Stimulated activated CD8-positive, alpha-beta memory T cell treated with anti-CD3 and anti-CD28 coated beads, Interleukin-15, amount 100 ng/mL, for 1 hour (primary cell): ENCODE measurements around the gene OOSP2.
"Not testable (repeated sequence)": the region's sequence is repeated elsewhere in the genome, so short reads cannot be mapped to it uniquely, and the experiment has no call there.

Experiments used
- DNase-seq: peaks from one replicate; pipeline ENCODE4 v3.0.0-alpha.2; 2020; ENCODE audit warnings: low read depth

Gene OOSP2, protein sequence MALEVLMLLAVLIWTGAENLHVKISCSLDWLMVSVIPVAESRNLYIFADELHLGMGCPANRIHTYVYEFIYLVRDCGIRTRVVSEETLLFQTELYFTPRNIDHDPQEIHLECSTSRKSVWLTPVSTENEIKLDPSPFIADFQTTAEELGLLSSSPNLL

DNA sequence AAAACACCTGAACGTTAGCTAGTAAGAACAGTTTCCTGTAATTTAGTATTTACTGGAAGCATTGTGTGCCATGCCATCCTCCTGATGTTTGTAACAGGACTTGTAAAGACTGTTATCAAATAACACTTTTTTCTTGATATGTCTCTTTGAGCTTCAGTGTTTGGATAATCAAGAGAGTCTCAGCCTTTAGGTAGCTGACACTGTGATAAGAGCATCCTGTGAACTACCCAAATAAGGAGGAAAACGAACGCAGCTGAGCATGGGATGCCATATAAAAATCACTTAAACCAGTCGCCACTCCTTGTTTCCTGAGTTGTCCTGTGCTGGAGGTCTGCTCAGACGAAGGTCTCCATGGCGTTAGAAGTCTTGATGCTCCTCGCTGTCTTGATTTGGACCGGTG lies at the start of gene OOSP2:
Gene OOSP2 (plus strand): TSS at position 301 of the 400 bp plus-strand sequence. CDS start 51 bp downstream, at position 352.
- DNase-seq, result no peak

DNA sequence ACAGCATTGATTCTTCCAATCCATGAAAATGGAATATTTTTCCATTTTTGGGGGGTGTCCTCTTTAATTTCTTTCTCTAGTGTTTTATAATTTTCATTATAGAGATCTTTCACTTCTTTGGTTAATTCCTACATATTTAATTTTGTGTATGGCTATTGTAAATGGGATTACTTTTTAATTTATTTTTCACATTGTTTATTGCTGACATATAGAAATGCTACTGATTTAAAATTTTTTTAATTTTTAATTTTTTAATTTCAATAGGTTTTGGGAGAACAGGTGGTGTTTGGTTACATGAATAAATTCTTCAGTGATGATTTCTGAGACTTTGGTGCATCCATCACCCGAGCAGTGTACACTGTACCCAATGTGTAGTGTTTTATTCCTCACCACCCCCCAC lies 49.8 kb upstream of the OOSP2 start:
- no peak for DNase-seq

DNA sequence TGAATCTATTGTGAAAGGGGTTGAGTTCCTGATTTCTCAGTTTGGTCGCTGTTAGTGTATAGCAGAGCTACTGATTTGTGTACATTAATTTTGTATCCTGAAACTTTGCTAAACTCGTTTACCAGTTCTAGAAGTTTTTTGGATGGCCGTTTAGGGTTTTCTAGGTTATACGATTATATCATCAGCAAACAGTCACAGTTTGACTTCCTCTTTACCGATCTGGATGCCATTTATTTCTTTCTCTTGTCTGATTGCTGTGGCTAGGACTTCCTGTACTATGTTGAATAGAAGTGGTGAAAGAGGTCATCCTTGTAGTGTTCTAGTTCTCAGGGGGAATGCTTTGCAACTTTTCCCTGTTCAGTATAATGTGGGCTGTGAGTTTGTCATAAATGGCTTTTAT lies 47.8 kb upstream of the OOSP2 start:
- DNase-seq, result no peak

DNA sequence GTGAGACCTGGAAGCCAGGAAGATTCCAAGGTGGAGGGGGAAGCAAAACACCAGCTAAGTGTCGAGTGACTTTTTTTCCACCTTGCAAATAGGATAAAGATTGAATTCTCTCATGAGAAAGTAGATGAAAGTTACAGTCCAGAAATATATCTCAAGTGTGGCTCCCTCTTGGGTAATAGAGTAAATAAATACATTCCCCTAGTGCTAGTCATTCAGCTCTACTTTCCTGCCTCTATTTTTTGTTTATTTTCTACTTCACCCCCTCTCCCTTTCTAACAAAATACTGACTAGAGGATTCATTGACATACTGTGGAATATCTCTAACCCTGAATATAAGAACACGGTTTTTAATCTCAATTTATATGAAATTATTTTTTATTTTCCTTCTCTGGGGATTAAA lies 42.4 kb upstream of the OOSP2 start:
- DNase-seq, result no peak

DNA sequence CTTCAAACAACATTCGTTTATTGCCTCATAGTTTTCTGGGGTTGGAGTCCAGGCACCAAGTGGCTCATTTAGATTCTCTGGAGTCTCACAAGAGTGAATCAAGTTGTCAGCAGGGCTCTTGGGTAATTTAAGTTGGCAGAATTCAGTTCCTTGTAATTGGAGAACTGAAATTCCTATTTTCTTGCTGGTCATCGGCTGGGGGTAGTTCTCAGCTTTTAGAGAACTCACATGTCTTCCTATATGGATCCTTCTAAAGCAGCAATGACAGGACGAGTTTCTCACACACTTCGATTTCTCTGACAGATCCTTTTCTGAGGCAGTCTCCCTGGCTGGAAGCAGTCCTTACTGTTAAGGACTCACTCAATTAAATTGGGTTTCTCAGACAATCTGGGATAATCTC lies 40.5 kb upstream of the OOSP2 start:
- DNase-seq, result no peak

DNA sequence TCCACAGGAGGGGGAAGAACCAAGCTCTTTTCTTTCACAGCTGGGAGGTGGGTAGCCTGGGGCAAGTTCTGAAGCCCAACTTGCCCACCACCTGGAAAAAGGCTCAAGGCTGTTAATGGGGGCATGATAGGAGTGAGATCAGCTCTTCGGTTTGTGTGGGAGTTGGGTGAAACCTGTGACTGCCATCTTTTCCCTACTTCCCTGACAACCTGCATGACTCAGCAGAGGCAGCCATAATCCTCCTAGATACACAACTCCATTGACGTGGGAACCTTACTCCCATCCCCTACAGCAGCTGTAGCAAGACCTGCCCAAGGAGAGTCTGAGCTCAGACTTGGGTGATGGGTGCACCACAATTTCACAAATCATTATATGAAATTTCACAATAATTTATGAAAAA lies 36.5 kb upstream of the OOSP2 start:
- no peak for DNase-seq

DNA sequence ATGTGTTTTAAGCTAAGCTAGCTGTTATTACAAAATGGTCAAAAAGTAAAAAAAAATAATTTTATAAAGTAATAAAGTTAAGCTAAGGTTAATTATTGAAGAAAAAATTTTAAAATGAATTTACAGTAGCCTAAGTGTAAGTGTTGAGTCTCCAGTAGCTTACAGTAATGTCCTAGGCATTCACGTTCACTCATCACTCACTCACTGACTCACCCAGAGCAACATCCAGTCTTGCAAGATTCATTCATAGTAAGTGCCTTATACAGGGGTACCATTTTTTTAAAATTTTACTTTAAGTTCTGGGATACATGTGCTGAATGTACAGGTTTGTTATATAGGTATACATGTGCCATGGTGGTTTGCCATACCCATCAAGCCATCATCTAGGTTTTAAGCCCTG lies 34.8 kb upstream of the OOSP2 start:
- DNase-seq, result no peak

DNA sequence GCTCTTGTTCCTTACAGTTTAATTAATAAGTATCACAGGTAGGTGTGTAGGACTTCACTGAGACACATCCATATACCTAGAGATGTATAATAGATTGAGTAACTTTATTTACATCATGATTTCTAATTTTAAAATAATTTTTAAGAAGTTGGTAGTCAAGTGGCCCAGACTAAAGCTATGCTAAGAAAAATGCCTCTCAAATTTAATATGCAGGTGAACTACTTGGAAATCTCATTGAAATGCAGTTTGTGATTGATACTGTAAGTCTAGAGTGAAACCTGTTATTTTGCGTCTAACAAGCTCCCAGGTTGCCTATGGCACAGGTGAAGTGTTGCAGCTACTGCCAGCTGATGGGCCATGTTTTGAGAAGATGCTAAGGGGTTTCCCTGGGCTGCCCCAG lies 23.3 kb upstream of the OOSP2 start, which contains the start of gene OOSP4B:
Gene OOSP4B (plus strand): TSS at position 301 of the 400 bp plus-strand sequence.
- no peak for DNase-seq

DNA sequence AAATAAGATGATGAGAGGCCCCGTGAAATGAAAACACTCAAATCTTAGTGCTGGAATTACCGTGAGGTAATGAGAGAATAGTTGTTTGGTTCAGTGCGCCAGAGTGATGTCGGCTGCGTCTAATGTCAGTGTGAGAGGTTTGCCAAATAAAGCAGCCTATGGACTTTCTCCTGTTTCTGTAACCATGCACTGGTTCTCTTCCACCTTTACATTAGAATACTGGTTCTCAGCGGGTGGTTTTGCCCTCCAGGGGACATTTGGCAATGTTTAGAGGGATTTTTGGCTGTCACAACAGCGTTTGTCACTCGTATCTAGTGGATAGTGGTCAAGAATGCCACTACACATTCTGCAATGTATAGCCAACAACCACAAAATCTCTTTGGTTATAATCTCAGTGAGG lies 22.2 kb upstream of the OOSP2 start:
- DNase-seq, result no peak

DNA sequence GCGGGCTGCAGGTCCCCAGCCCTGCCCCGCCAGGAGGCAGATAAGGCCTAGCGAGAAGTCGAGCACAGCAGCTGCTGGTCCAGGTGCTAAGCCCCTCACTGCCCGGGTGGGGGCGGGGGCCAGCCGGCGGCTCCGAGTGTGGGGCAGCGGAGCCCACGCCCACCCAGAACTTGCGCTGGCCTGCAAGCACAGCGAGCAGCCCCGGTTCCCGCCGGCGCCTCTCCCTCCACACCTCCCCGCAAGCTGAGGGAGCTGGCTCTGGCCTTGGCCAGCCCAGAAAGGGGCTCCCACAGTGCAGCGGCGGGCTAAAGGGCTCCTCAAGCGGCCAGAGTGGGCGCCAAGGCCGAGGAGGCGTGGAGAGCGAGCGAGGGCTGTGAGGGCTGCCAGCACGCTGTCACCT lies 19.8 kb upstream of the OOSP2 start:
- DNase-seq, result not testable (repeated sequence)

DNA sequence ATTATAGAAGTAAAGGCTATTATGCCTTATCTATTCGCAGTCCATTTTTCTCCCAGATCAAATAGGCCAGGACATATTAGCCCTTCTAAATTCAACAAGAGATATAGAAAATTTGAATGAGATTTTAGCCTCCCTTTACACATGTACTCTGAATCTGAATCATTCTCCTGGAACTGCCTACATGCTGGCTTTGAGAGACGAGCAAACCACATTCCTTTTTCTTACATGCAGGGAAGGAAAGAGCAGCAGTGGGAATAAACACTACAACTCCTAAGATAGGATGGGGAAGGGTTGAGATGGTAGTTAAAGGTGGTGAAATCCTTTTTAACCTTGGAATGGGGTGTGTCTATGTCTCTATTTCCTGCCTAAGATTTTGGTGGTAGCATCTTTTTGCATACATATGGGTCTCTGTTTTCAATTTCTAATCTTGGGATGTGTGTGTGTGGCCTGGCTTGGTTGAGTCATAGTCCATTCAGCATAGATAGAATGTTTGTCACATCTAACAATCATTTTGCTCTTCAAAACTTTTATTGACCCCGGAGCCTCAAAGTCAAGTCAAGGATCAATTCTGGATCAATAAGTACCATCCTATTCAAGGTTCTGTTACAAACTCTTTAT lies 11.1 kb upstream of the OOSP2 start:
- DNase-seq, result no peak

DNA sequence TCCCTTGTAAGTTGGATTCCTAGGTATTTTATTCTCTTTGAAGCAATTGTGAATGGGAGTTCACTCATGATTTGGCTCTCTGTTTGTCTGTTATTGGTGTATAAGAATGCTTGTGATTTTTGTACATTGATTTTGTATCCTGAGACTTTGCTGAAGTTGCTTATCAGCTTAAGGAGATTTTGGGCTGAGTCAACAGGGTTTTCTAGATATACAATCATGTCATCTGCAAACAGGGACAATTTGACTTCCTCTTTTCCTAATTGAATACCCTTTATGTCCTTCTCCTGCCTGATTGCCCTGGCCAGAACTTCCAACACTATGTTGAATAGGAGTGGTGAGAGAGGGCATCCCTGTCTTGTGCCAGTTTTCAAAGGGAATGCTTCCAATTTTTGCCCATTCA lies 10.2 kb downstream of the OOSP2 start:
- not testable (repeated sequence) for DNase-seq

DNA sequence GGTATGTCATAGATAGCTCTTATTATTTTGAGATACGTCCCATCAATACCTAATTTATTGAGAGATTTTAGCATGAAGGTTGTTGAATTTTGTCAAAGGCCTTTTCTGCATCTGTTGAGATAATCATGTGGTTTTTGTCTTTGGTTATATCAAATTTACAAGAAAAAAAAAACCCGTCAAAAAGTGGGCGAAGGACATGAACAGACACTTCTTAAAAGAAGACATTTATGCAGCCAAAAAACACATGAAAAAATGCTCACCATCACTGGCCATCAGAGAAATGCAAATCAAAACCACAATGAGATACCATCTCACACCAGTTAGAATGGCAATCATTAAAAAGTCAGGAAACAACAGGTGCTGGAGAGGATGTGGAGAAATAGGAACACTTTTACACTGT lies 10.6 kb downstream of the OOSP2 start:
- not testable (repeated sequence) for DNase-seq

DNA sequence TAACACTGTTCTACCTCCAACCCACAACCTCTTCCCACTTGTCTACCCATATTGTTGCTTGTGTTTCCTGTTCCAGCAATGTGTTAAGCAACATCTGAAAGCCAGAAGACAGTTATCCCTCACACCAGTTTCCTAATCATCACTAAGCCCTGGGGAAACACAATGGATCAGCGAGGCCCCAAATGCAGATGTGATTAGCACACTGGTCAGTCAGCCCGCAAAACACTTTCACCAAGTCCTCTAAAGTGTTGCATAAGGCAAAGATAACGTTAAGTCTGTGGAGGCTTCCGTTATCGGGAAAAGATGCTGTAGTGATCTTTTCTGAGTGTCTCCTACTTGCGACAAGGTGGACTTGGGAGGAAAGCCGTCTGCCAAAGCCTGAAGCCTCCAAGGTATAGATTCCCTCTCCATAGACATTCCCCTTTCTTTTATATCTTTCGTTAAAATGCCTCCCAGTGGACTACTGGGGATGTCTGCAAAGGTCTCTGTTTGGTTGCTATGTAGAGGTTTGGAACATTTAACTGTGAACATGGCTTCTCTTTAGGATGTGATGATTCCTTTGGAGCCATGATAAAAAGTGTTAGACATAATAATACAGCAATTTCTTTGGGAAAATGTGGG lies 16.2 kb downstream of the OOSP2 start, which contains the start of gene MS4A3:
Gene MS4A3 (plus strand): TSS at position 317 of the 621 bp plus-strand sequence. CDS start 4,496 bp downstream, outside the sequence.
- DNase-seq, result no peak

DNA sequence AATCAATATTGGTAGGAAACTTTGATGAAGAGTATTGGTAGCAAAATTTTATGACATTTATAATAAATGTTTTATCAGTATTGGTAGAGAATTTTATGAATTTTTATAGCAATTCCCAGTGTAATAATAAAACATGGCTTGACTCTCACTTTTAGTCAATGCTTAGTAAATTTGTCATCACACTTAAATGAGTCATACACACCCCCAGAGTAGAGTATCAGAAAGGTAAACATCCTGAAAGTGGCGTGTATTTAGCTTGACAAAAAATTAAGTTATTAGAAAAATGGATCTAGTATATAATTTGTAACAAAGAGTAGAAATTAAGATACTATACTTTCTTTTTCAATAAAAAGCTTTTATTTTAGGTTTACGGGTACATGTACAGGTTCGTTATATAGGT lies 18.8 kb downstream of the OOSP2 start:
- DNase-seq, result no peak

DNA sequence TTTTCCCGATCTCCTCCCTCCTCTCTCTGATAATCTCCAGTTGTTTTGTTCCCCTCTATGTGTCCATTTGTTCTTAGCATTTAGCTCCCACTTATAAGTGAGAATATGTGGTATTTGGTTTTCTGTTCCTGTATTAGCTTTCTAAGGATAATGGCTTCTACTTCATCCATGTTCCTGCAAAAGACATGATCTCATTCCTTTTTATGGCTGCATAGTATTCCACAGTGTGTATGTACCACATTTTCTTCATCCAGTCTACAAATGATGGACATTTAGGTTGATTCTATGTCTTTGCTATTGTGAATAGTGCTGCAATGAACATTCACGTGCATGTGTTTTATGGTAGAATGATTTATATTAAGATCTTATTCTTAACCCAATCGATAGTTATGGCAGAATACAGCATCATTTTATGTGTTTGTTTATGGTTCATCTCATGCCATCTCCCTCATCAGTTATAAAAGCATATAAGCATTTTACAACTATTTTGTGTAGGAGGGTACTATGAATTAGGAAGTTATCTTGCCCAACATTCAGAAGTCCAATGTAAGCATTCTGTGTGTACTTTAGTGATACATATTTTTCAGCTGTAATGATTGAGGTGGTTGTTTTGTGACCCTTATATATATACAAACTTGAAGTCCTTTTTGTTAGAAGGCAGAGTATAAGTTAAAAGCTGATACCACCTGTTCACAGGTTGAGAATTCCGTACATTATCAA lies 19.5 kb downstream of the OOSP2 start:
- DNase-seq, result no peak

DNA sequence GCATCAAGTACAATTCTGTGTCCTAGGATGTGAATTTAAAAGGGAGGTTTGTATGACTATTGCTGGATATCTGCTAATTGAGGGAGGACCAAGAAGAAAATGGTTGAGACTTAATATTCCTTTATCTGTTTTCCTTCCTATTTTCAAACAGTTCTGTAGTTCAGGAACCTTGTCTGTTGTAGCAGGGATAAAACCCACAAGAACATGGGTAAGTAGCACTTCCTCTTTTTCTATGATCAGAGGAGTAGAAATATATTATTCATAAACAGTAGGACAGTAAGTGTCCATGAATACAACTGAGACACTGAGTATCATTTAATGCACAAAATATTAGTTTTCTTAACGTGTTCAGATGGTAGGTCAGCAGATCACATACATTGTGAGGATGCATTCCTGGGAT lies 23.9 kb downstream of the OOSP2 start:
- DNase-seq, result no peak

DNA sequence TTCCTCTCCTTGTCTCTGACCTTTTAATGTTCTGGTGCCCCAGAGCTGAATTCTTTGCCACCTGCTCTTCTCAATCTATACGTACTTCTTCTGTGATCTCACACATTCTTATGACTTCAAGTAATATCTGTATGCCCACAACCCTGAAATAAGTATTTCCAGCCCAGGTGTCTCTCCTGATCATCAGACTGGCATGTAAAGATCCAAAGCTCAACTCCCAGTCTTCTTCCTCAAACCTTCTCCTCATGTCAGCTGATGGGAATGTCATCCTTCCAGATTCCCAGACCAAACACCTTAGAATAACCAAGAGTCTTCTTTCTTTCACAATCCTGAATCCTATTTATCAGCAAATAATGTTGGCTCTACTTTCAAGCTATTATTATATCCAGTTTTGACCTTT lies 25.6 kb downstream of the OOSP2 start:
- no peak for DNase-seq

DNA sequence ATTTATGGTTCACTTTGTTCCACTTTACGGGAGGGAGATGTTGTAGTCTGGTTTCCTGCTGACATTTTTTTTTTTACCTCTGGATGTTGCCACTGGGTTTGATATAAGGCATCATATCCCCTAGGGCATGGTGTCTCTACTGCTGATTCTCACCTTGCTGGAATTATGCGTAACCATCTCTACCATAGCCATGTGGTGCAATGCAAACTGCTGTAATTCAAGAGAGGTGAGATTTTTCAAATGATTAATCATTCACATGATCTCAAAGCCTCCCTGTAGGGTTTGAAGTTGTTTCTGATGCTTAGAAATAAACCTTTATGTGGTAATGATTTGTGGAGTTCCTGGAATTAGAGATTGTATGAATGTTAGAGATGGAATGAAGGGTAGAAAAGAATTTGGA lies 29.2 kb downstream of the OOSP2 start:
- DNase-seq, result no peak

DNA sequence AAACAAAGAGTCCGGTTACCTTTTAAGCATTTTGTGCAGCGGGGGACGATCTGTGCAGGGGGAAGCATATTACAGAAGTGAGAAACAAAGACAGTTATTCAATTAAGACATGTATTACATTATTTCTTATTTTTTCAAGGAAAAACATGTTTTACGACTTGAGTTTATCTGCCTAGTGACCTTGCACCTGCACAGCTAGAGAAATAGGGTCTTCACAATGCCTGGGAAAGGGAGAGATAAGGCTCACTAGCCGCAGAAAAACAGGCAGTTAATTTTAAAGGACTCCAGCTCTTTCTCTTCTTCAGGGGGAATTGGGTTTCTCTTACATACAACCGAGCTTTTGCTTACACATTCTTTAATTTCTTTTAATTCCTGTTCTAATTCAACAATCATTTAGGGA lies 31.4 kb downstream of the OOSP2 start:
- DNase-seq, result not testable (repeated sequence)

DNA sequence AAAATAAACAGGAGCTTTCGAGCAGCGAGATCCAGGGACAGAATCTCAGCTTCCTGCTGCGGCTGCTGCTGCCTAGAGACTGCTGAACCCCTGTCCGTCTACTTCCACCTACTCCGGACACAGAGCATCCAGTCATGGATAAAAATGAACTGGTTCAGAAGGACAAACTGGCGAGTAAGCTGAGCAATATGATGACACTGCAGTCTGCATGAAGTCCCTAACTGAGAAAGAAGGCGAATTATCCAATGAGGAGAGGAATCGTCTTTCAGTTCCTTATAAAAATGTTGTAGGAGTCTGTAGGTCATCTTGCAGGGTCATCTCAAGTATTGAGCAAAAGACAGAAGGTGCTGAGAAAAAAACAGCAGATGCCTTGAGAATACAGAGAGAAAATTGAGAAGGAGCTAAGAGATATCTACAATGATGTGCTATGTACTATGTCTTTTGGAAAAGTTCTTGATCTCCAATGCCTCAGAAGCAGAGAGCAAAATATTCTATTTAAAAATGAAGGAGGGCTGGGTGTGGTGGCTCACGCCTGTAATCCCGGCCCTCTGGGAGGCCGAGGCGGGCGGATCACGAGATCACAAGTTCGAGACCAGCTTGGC lies 37.1 kb downstream of the OOSP2 start:
- DNase-seq, result no peak

DNA sequence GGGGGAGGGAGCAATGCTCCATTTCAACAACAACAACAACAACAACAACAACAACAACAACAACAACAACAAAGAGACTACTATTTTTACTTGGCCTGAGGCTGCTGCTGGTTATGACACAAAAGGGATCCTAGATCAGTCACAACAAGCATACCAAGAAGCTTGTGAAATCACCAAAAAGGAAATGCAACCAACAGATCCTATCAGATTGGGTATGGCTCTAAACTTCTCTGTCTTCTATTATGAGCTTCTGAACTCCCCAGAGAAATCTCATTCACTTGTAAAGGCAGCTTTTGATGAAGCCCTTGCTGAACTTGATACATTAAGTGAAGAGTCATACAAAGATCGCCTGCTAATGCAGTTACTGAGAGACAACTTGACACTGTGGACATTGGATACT lies 37.8 kb downstream of the OOSP2 start:
- no peak for DNase-seq

DNA sequence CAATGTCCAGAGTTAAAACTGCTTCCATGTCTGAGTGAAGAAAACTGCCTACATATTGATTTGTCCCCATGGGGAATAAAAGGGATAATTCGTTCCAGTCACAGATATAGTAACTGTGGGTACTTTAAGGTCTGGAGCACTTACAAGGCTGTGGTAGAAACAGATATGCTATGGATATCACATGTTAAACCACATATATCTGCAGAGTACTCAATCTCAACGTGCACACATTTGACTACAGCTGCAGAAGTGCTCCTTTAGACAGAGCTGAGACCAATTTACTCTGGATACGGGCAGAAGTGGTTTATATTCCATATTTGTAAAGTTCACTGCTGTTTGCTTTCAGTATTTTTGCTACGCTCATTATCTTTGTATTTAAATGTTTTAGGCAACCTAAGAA lies 38.5 kb downstream of the OOSP2 start:
- no peak for DNase-seq
